ENCODE measurements around the gene UPF2. TPM values are rescaled to one million over a fixed set of nuclear protein-coding genes. Genes with fewer than 3 reads are reported as not detected.

Gene UPF2
- total and polyA plus RNA-seq, 2 of the 13 experiments (the other 11 are each of a cell fraction or from before 2014, with no cell fraction given), result 6.2 to 14.5 TPM

- TF ChIP-seq ZNF207 (IDR thresholded peaks at IDR 0.05; ENCODE audit: borderline replicate concordance) (no peak), ZKSCAN1 (IDR thresholded peaks at IDR 0.05; ENCODE audit: low read length) (no peak), MTF1 (CRISPR knock-in tag; IDR thresholded peaks at IDR 0.05) (no peak), HOXA7 (CRISPR knock-in tag; IDR thresholded peaks at IDR 0.05) (no peak), ZHX2 (IDR thresholded peaks at IDR 0.05; ENCODE audit: low read depth) (0 out of 2 replicates have a peak, but pooled peaks have one; percentile 12), ZHX2 (CRISPR knock-in tag; IDR thresholded peaks at IDR 0.05; ENCODE audit: borderline replicate concordance) (no peak), JUN (CRISPR knock-in tag; IDR thresholded peaks at IDR 0.05) (no peak), ZNF460 (CRISPR knock-in tag; IDR thresholded peaks at IDR 0.05; ENCODE audit: borderline replicate concordance) (no peak), CREB1 (IDR thresholded peaks at IDR 0.05) (no peak; the same call in 1 of the 2 replicates), CREB1 (CRISPR knock-in tag; IDR thresholded peaks at IDR 0.05) (peak; percentile 80), ZMYM3 (CRISPR knock-in tag; IDR thresholded peaks at IDR 0.05) (no peak), RNF2 (conservative IDR thresholded peaks at IDR 0.05; ENCODE audit: low read depth) (no peak), RBAK (CRISPR knock-in tag; IDR thresholded peaks at IDR 0.05) (no peak), LBX2 (CRISPR knock-in tag; IDR thresholded peaks at IDR 0.05; ENCODE audit: borderline replicate concordance) (no peak), ADNP (CRISPR knock-in tag; IDR thresholded peaks at IDR 0.05) (no peak), KLF13 (CRISPR knock-in tag; IDR thresholded peaks at IDR 0.05) (no peak), ZNF362 (CRISPR knock-in tag; IDR thresholded peaks at IDR 0.05; ENCODE audit: borderline replicate concordance) (no peak), ZFY (CRISPR knock-in tag; IDR thresholded peaks at IDR 0.05) (0 out of 2 replicates have a peak, but pooled peaks have one; percentile 4), ZNF263 (CRISPR knock-in tag; IDR thresholded peaks at IDR 0.05) (peak; percentile 85), ZNF619 (CRISPR knock-in tag; IDR thresholded peaks at IDR 0.05) (no peak), MEIS1 (CRISPR knock-in tag; IDR thresholded peaks at IDR 0.05; ENCODE audit: borderline replicate concordance) (no peak), KAT7 (CRISPR knock-in tag; IDR thresholded peaks at IDR 0.05; ENCODE audit: borderline replicate concordance) (no peak), PLRG1 (conservative IDR thresholded peaks at IDR 0.05) (no peak), TBX2 (CRISPR knock-in tag; IDR thresholded peaks at IDR 0.05; ENCODE audit: borderline replicate concordance) (0 out of 2 replicates have a peak, but pooled peaks have one; percentile 17), FOSL2 (CRISPR knock-in tag; IDR thresholded peaks at IDR 0.05) (peak; percentile 11; the same call in 1 of the 2 replicates), MED1 (CRISPR knock-in tag; IDR thresholded peaks at IDR 0.05) (no peak)
Observed at GRCh38 chr10:12042797-12043651, at the start of gene UPF2 (continued).
